GM23338 (cell line): Measurements from ENCODE around the gene NPPA.

Experiments
- EZH2 ChIP-seq: fragments of 200-600 bp; sonication (generic); IDR thresholded peaks from one replicate; pipeline ENCODE4 v1.8.0; 2017; ENCODE audit warnings: antibody characterized with exemption, mild to moderate bottlenecking, low read depth; ENCODE audit not compliant: unreplicated experiment
- POLR2AphosphoS5 ChIP-seq: IDR thresholded peaks from 2 replicates; pipeline ENCODE4 v1.6.1; 2016; ENCODE audit warnings: antibody characterized with exemption, low read depth

DNA sequence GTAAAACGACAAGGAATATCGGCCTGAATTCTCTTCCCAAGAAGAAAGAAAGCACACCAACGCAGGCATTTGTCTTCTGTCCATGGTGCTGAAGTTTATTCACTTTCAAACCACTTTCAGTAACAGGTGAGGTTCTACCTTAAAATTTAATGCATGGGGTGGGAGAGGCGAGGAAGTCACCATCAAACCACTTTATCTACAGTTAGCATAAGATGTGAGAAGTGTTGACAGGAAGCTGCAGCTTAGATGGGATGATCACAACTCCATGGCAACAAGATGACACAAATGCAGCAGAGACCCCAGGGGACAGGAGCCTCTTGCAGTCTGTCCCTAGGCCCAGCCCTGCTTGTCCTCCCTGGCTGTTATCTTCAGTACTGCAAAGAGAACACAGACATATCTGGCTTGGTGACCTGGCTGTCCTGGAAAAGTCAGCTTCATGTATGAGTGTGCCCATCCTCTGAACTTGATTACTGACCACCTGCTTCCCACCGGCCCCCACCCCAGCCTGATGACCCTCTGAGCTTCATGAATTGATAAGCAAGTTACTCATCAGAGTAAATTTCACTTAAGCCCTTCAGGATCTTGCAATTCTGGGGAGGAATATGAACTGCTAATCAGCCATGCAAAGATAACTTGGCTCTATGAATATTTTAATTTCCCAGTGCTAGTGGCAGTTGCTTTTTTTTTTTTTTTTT, 1.8 kb downstream of the NPPA start:
- TF ChIP-seq EZH2: no peak
- no peak for TF ChIP-seq POLR2AphosphoS5
